Smooth muscle cell (in vitro differentiated cells): Measurements from ENCODE around the gene ZNF547. TPM values are rescaled to one million over a fixed set of nuclear protein-coding genes. Genes with fewer than 3 reads are reported as not detected.
A peak's percentile ranks its signal among the peaks of the same experiment; 100 is the strongest.

ENCODE experiments used
- DNase-seq: peaks from one replicate; lab custom pipeline; 2025; ENCODE audit not compliant: unreplicated experiment; lab: John Stamatoyannopoulos, UW
- H2AFZ ChIP-seq: fragments of 200-600 bp; sonication (generic); 2 replicates; pipeline ENCODE4 v1.6.0; 2016; ENCODE audit warnings: antibody characterized with exemption, low read depth, mild to moderate bottlenecking
- H3F3A ChIP-seq: fragments of 200-600 bp; sonication (generic); 2 replicates; pipeline ENCODE4 v1.6.0; 2017; ENCODE audit warnings: antibody characterized with exemption, low read depth
- H3K27ac ChIP-seq: fragments of 200-600 bp; sonication (generic); 2 replicates; pipeline ENCODE4 v1.5.1; 2016; ENCODE audit warnings: low read depth, mild to moderate bottlenecking
- H3K27me3 ChIP-seq: fragments of 200-600 bp; sonication (generic); 2 replicates; pipeline ENCODE4 v1.6.1; 2016; ENCODE audit warnings: low read depth, mild to moderate bottlenecking
- H3K36me3 ChIP-seq: fragments of 200-600 bp; sonication (generic); 2 replicates; pipeline ENCODE4 v1.5.1; 2016; ENCODE audit warnings: low read depth
- H3K4me1 ChIP-seq: fragments of 200-600 bp; sonication (generic); 2 replicates; pipeline ENCODE4 v1.5.1; 2016; ENCODE audit warnings: low read depth
- H3K4me2 ChIP-seq: fragments of 200-600 bp; sonication (generic); 2 replicates; pipeline ENCODE4 v1.6.0; 2016; ENCODE audit warnings: mild to moderate bottlenecking
- H3K4me3 ChIP-seq: fragments of 200-600 bp; sonication (generic); 2 replicates; pipeline ENCODE4 v1.5.1; 2016; ENCODE audit warnings: mild to moderate bottlenecking
- H3K79me2 ChIP-seq: fragments of 200-600 bp; sonication (generic); 2 replicates; pipeline ENCODE4 v1.6.0; 2016; ENCODE audit warnings: low read depth, mild to moderate bottlenecking
- H3K9ac ChIP-seq: fragments of 200-600 bp; sonication (generic); 2 replicates; pipeline ENCODE4 v1.6.0; 2016; ENCODE audit warnings: low read depth
- H3K9me3 ChIP-seq: fragments of 200-600 bp; sonication (generic); replicated peaks from 2 replicates; pipeline ENCODE4 v1.5.1; 2016; ENCODE audit warnings: low read depth
- H4K20me1 ChIP-seq: fragments of 200-600 bp; sonication (generic); 2 replicates; pipeline ENCODE4 v1.6.0; 2016; ENCODE audit warnings: low read depth
- CTCF ChIP-seq: fragments of 200-600 bp; sonication (generic); IDR thresholded peaks from 2 replicates; pipeline ENCODE4 v1.5.1; 2017; ENCODE audit warnings: borderline replicate concordance, mild to moderate bottlenecking, antibody characterized with exemption; ENCODE audit not compliant: insufficient read depth, poor library complexity, severe bottlenecking
- WGBS: methylation state at CpG from one replicate; pipeline ENCODE4 v1.1.7; 2016; ENCODE audit warnings: low lambda C conversion rate; 5-methylcytosine and 5-hydroxymethylcytosine counted together
- polyA plus RNA-seq: library from polyadenylated mRNA; unstranded; fragments of >200 nt; fragmentation: Nextera tagmentation; extraction: Ambion mirVana; gene quantifications from 2 replicates; pipeline ENCODE4 v1.2.1, GENCODE V29; 2016
- total RNA-seq: library from RNA; depleted of rRNA; stranded (reverse); fragments of >200 nt; gene quantifications from 2 replicates; pipeline ENCODE4 v1.2.3, GENCODE V29; 2014

The ZNF547 gene
- total and polyA plus RNA-seq, 2 experiments from 2014 or later, result 0.71 to 4.9 TPM

- Histone ChIP-seq H3K36me3 (peaks cover 6% of the 10 kb centered on the region), H4K20me1 (no peaks in the 10 kb centered on the region), H3K27me3 (peaks cover 23% of the 10 kb centered on the region), H3K79me2 (peaks cover 26% of the 10 kb centered on the region), H3K27ac (peak within 1 kb of the TSS; percentile 80), H3K9ac (peak within 1 kb of the TSS; percentile 96), H3K9me3 (no peaks in the 10 kb centered on the region), H3F3A (no peaks in the 10 kb centered on the region), H3K4me3 (peak within 1 kb of the TSS; percentile 94), H3K4me1 (peaks cover 13% of the 10 kb centered on the region), H3K4me2 (peak within 1 kb of the TSS; percentile 99), H2AFZ (peak within 1 kb of the TSS; percentile 88)
- peak; percentile 82 for DNase-seq
- no peak for TF ChIP-seq CTCF
- 2% methylated on average over 71 of the region's 71 CpGs for WGBS
Measured at GRCh38 chr19:57320180-57321084, 42.9 kb upstream of the ZNF547 start, which contains the start of gene ZNF543. Gene ZNF543 (plus strand): TSS chr19:57320472. CDS start chr19:57320854, 382 bp downstream.

- H3K4me3 ChIP-seq, result peak overlapping the region; percentile 94
- H3K9me3 ChIP-seq, result no peaks in the 10 kb centered on the region
- H3K9ac ChIP-seq, result peak overlapping the region; percentile 96
- no peaks in the 10 kb centered on the region for H3F3A ChIP-seq
- H3K36me3 ChIP-seq, result peaks cover 6% of the 10 kb centered on the region
- H3K27ac ChIP-seq, result no peak overlapping the region
- no peak for TF ChIP-seq CTCF
- no peaks in the 10 kb centered on the region for H4K20me1 ChIP-seq
- peaks cover 16% of the 10 kb centered on the region for H3K27me3 ChIP-seq
- H3K4me2 ChIP-seq, result peak overlapping the region; percentile 99
- peaks cover 13% of the 10 kb centered on the region for H3K4me1 ChIP-seq
- peaks cover 26% of the 10 kb centered on the region for H3K79me2 ChIP-seq
- WGBS, result 79% methylated on average over 8 of the region's 8 CpGs
- H2AFZ ChIP-seq, result no peak overlapping the region
- no peak for DNase-seq
Measured at GRCh38 chr19:57321116-57321515, 42.2 kb upstream of the ZNF547 start.

- Histone ChIP-seq H2AFZ (no peak overlapping the region), H3K4me3 (peak overlapping the region; percentile 94), H3K9me3 (no peaks in the 10 kb centered on the region), H3F3A (no peaks in the 10 kb centered on the region), H4K20me1 (no peaks in the 10 kb centered on the region), H3K9ac (no peak overlapping the region), H3K27ac (no peak overlapping the region), H3K4me2 (peak overlapping the region; percentile 99), H3K4me1 (peaks cover 13% of the 10 kb centered on the region), H3K36me3 (peaks cover 6% of the 10 kb centered on the region), H3K27me3 (peaks cover 9% of the 10 kb centered on the region), H3K79me2 (peaks cover 26% of the 10 kb centered on the region)
- WGBS, result 96% methylated on average over 3 of the region's 3 CpGs
- DNase-seq, result no peak
- no peak for TF ChIP-seq CTCF
Measured at GRCh38 chr19:57321751-57322150, 41.6 kb upstream of the ZNF547 start.
